Measurements from ENCODE around the gene ECPAS. TPM values are rescaled to one million over a fixed set of nuclear protein-coding genes. Genes with fewer than 3 reads are reported as not detected.
"Not testable (repeated sequence)": the region's sequence is repeated elsewhere in the genome, so short reads cannot be mapped to it uniquely, and the experiment has no call there.

The ECPAS gene, protein sequence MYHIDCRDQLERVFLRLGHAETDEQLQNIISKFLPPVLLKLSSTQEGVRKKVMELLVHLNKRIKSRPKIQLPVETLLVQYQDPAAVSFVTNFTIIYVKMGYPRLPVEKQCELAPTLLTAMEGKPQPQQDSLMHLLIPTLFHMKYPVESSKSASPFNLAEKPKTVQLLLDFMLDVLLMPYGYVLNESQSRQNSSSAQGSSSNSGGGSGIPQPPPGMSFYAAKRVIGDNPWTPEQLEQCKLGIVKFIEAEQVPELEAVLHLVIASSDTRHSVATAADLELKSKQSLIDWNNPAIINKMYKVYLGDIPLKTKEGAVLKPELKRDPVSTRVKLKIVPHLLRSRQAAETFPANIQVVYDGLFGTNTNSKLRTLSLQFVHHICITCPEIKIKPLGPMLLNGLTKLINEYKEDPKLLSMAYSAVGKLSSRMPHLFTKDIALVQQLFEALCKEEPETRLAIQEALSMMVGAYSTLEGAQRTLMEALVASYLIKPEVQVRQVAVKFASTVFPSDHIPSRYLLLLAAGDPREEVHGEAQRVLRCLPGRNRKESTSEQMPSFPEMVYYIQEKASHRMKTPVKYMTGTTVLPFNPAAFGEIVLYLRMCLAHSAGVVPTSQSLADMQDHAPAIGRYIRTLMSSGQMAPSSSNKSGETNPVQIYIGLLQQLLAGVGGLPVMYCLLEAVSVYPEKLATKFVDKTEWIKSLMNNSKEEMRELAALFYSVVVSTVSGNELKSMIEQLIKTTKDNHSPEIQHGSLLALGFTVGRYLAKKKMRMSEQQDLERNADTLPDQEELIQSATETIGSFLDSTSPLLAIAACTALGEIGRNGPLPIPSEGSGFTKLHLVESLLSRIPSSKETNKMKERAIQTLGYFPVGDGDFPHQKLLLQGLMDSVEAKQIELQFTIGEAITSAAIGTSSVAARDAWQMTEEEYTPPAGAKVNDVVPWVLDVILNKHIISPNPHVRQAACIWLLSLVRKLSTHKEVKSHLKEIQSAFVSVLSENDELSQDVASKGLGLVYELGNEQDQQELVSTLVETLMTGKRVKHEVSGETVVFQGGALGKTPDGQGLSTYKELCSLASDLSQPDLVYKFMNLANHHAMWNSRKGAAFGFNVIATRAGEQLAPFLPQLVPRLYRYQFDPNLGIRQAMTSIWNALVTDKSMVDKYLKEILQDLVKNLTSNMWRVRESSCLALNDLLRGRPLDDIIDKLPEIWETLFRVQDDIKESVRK (N-terminal part only)
- 36.4 TPM for total RNA-seq

DNA sequence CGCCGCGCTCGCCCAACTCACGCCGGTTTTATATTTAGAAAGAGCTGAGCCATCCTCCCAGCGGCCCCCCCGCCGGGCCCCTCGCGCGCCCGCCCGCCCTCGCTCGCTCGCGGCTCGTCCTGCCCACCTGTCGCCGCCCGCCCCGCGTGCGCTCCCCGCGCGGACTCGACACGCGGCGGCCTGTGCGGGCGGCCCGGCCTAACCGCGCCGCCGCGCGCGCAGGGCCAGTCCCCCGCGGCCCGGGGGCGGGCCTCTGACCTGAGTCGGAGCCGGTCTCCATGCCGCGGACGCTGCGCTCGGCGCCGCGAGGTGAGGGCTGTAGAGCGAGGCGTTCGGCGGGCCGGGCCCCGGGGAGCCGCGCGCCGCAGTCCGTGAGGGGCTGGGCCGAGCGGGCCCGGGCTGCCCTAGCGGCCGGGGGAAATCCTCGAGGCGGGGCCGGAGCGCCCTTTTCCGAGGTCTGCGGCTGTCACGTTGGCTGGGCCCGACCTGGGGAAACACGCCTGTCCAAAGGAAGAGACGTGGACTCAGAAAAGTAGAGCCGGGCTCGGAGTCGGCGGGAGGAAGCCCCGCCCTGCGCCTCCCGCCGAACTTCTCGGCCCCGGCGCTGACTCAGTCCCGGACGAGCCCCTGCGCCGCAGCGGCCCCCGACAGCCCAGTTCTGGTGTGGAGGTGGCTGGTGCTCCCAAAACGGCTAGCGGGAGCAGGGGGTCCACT, at the start of gene ECPAS:
Gene ECPAS, minus strand, starts transcription at position 526 of the 714 bp plus-strand sequence. CDS start 11,465 bp downstream, outside the sequence.
- ATAC-seq, result peak; percentile 77
- DNase-seq (ENCODE audit: low spot score), result peak; percentile 88

DNA sequence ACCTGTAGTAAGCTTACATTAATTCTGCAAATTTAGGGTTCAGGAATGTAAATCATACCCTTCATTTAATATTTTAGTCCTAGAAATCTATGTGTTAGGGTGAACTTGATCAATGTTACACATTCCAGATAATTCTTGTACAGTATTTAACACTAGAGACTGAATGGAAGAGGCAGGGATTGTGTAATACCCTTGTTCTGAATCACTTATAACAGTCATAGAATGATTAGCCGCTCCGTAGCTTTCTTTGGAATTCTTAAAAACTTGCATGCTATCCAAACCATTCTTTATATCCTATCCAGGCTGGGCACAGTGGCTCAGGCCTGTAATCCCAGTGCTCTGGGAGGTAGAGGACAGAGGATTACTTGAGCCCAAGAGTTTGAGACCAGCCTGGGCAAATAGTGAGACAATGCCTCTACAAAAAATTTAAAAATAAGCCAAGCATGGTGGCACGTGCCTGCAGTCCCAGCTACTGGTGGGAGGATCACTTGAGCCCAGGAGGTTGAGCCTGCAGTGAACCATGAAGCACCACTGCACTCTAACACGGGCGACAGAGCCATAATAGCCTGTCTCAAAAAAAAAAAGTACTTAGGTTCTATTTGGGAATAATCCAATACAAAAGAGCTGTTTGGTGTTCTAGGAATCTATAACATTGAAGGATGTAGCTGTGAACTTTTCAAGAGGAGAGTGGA, 49.1 kb upstream of the ECPAS start:
- DNase-seq (ENCODE audit: low spot score) (no peak), ATAC-seq (no peak)

DNA sequence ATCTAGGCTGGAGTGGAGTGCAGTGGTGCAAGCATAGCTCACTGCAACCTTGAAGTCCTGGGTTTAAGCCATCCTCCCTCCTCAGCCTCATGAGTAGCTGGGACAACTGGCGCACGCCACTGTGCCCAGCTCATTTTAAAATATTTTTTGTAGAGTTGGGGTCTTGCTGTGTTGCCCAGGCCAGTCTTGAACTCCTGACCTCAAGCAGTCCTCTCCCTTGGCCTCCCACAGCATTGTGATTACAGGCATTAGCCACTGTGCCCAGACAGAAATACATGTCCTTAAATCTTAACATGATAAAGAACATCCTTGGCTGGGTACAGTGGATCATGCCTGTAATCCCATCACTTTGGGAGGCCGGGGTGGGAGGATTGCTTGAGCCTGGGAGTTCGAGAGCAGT, 47.5 kb upstream of the ECPAS start:
- DNase-seq (ENCODE audit: low spot score), result no peak
- no peak for ATAC-seq

DNA sequence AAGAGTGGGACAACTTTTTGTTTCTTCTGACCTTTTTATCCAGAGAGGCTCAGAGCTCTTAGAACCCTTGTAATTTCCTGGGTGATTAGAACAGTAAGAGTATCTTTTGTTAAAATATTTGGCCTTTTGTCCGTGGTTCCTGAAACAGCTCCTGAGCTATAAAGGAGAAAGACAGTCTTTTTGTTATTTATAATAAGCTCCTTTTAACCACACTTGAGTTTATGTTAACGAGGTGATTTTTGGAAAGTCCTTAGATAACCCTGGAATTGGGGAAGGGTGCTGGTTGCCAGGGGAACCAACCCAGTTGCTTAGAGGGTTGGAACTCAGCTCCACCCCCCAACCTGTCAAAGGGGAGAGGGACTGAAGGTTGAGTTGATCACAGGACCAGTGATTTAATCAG, 45.6 kb upstream of the ECPAS start:
- no peak for ATAC-seq
- DNase-seq (ENCODE audit: low spot score), result no peak

DNA sequence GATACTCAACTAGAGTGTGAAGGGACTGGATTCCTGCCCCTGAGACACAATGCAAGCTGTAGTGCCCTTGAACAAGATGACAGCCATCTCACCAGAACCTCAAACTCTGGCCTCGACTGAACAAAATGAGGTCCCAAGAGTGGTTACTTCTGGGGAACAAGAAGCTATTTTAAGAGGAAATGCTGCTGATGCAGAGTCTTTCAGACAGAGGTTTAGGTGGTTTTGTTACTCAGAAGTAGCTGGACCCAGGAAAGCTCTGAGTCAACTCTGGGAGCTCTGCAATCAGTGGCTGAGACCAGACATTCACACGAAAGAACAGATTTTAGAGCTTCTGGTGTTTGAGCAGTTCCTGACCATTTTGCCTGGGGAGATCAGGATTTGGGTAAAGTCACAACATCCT, 43.2 kb upstream of the ECPAS start:
- DNase-seq (ENCODE audit: low spot score) (no peak), ATAC-seq (no peak)

DNA sequence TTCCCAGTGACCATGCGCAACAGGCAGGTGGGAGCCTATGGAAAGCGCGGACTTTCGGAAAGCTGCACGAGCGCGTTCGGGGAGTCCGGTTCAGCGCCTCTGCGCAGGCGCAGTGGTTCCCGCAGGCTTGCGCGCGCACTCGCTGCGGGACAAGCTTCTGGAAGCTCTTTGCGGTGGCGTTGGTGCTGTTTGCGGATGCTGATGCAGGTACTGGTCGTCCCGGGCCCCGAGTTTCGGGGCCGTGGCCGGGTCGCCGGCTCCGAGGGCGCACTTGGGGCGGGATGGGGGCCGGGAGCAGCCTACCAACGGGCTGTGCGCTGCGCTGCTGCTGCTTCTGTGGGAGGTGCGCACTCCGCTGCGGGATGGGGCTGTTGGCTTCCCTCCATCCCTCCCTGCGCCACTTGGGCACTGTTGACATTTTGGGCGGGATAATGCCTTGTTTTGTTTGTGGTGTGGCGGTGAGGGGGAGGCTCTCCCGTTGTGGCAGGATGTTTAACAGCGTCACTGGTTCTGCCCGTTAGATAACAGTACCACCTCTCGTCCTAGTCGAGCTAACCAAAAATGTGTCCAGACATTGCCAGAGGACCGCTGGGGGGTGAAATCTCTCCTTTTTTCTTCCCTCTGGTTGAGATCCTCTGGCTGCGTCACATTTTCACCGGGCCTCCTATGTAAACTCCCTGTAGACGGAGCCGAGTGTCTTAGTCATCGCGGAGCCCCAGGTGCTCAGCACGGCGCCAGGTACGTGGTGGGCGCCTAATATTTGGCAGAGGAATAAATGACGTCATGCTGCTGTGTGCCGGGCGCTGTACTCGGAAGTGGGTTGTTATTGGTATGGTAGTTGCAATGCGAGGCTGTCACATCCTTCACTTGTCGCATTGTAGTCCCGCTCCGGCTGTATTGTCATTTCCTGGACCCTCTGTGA, 41.1 kb upstream of the ECPAS start, which contains the start of gene ZNF483:
Gene ZNF483, plus strand, starts transcription at position 124 of the 922 bp plus-strand sequence. CDS start 2,217 bp downstream, outside the sequence.
- ATAC-seq, result peak; percentile 79
- peak; percentile 66 for DNase-seq (ENCODE audit: low spot score)

DNA sequence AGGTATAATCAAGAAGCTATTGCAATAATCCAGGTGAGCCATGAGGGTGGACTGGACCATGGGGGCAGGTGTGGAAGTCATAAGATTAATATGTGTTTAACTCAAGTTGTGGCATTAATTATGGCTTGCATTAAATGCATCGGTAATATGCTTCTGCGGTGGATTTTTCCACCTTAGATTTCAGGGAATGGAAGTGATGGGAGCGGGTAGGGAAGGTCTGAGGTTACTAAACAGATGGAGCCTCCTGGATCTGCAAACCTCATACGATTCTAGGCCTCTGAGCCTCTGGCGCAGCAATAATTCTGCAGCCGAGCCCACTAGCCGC, 40.5 kb upstream of the ECPAS start:
- no peak for DNase-seq (ENCODE audit: low spot score)
- ATAC-seq, result no peak

DNA sequence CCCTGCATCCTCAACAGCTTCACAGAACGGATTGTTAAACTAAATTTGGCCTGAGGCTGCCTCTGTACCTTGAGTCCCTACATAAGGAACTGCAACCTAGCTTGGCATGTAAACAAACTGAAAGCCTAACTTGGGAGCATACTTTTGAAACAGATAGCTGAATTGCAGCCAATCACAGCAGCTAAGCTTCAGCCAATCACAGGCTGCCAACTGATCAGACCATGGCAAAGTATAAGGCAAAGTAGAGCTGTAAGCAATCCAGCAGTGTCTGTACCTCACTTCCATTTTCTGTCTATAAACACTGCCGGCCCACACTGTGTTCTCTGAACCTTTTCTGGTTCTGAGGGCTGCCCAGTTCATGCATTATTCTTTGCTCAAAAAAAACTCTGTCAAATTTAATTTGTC, 31.9 kb upstream of the ECPAS start:
- no peak for ATAC-seq
- no peak for DNase-seq (ENCODE audit: low spot score)

DNA sequence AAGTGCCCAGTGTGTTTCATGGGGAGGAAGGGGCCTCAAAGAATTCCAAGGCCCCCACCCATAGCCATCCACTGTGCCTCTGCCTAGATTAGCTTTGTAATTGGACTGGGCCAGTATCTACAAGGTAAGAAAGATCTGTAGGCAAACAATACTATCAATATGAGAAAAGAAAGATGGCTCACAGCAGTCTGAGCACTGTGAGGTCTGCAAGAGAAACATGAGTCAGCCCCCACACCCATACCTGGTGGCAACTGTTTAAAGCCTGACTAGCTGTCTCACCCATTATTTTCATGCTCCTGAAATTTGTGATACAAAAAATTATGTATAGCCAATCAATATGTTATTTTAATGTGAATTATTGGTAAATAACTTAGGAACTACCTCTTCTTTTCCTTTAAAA, 30.8 kb upstream of the ECPAS start:
- DNase-seq (ENCODE audit: low spot score) (no peak), ATAC-seq (no peak)

DNA sequence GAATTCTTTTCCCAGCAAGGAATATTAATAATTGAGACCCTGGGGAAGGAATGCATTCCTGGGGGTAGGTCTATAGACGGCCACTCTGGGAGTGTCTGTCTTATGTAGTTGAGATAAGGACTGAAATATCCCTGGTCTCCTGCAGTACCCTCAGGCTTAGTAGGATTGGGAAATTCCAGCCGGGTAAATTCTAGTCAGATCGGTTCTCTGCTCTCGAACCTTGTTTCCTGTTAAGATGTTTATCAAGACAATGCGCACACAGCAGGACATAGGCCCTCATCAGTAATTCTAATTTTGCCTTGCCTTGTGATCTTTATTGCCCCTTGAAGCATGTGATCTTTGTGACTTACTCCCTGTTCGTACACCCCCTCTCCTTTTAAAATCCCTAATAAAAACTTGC, 27.4 kb upstream of the ECPAS start:
- not testable (repeated sequence) for DNase-seq (ENCODE audit: low spot score); ATAC-seq

DNA sequence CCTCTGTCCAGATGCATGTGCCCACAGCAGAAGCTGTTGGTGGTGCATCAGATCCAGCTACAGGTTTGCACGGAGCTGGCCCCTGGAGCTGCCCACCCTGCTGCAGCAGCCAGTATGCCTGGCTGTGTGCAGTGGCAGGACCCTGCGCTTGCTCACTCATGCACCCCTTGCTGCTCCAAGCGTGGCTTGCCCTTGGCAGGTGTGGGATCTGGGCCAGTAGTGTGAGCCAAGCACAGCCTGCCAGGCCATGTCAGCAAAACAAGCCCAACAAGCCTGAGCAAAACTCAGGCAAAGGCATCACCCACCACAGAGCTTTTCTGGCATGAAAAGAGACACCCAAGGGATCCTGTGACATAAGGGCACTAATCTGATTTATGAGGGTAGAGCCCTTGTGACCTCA, 18.3 kb upstream of the ECPAS start:
- ATAC-seq (peak; percentile 71), DNase-seq (ENCODE audit: low spot score) (no peak)

DNA sequence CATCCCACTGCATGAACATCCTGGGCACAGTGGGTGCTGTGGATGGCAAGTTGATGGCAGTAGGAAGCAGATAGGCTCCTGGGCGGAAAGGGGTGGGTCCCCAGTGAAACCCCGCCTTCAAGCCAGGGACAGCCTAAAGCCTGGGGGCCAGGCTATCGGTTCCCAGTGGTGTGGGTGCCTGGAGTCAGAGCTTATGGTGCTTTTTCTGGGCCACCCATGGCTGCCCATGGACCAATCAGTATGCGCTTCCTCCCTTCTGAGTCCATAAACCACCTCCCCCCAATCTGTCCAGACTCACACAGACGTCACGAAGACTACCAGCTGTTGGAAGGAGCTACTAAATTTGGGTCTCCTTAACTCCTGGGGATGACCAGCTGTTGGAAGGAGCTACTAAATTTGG, 17.5 kb upstream of the ECPAS start:
- no peak for DNase-seq (ENCODE audit: low spot score)

DNA sequence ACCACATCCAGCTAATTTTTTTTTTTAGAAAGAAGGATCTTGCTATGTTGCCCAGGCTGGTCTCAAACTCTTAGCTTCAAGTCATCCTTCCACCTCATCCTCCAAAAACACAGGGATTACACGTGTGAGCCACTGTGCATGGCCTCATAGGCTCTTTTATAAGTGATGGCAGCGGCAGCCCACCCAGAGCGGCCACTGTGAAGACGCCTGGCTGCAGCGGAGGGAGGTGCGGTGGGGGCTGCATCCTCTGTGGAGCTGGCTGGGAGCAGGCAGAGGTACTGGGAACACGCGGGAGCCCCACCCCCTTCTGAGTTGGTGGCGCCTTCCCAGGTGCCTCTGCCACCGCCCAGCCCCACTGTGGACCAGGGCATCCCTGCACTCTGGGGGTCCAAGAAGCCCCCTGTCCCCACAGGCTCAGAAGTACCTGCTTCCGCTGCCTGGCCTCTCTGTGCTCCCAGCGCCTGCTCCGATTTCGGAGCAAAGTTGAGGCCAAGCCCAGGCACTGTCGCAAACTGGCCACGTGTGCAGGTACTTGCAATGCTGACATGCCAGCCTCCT, 16.9 kb upstream of the ECPAS start:
- no peak for DNase-seq (ENCODE audit: low spot score)
- ATAC-seq, result no peak

More for the DNA sequence above, 17.5 kb upstream of the ECPAS start:
- ATAC-seq, result no peak

DNA sequence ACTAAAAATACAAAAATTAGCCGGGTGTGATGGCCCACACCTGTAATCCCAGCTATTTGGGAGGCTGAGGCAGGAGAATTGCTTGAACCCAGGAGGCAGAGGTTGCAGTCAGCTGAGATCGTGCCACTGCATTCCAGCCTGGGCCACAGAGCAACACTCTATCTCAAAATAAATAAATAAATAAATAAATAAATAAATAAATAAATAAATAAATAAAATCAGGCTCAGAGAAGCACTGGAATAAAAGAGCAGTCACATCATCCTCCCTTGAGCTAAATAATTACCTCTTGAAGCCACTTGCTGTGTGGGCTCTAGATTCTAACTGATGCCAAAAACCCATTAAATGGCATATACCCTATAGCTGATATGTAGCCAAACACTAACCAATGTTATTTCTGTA, 13.0 kb upstream of the ECPAS start:
- DNase-seq (ENCODE audit: low spot score); ATAC-seq: not testable (repeated sequence)

DNA sequence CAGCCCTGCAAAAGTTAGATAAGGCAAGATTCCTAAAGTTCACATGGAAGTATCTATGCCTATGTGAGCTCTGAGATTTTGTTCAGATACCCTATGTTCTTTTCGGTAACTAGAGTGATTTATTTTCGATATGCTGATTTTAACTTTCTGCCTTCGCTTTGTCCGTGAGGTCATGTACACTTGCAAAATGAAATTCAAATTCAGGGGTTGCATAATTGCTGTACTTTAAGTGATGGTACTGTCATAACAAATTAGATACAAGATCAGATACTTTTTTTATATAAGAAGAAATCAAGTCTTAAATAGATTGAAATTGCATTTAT, 350 bp upstream of the ECPAS start:
- ATAC-seq, result no peak
- no peak for DNase-seq (ENCODE audit: low spot score)

DNA sequence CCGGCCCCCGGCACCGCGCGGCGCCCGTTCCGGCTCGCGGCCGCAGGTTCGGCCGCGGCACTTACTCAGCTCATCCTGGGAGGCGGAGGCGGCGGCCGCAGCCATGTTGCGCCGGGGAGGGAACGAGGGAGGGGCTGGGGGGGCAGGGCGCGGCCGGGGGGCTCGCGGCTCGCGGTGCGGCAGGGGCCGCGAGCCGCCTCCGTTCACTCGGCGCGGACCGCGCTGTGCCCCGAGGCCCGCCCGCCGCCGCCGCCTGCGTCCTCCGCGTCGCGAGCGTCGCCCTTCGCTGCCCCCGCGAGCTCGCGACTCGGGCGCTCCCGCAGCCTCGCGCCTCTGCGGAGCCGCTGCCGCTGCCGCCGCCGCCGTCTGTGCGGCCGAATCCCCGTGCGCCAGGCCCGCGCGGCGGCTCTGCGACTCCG, 735 bp downstream of the ECPAS start:
- no peak for DNase-seq (ENCODE audit: low spot score)

DNA sequence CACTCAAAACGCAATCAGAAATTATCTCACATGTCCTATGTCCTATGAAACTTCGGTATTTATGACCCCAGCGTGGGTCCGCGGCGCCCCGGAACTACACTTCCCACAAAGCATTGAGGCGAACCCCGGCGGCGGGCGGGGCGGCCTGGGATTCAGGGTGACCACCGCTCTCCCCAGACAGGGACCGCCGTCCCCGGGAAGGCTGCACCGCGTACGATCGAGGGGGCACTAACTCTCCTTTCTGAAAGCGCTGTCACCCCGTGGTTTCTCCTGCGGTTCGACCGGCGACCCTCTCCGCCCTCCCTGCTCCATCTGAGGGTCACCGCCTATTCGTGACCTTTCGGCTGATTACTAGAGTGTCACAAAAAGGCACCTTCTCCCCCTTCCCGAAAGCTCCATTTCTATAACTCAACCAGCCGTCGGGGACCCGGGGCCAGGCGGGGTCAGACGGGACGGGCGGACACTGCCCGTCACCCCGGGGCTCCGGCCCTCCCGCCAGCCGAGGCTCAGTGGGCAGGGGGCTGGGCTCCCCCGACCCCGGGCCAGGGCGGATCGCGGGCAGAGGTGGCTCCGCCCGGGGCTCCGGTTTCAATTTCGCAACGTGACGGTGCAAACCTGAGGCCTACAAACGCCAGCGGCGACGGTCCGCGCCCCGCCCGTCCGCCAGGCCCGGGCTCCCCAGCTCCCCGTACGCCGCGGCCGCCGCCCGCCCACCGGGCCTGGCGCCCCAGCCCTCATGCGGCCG, 1.3 kb downstream of the ECPAS start:
- ATAC-seq, result peak; percentile 69
- DNase-seq (ENCODE audit: low spot score), result peak; percentile 85

More for the DNA sequence above, 735 bp downstream of the ECPAS start:
- peak; percentile 14 for ATAC-seq
